ENCODE data around the gene DCANP1. TPM values are rescaled to one million over a fixed set of nuclear protein-coding genes. Genes with fewer than 3 reads are reported as not detected.

DCANP1 gene
- total RNA-seq, 3 donors from 2014 or later, result not detected

DNA sequence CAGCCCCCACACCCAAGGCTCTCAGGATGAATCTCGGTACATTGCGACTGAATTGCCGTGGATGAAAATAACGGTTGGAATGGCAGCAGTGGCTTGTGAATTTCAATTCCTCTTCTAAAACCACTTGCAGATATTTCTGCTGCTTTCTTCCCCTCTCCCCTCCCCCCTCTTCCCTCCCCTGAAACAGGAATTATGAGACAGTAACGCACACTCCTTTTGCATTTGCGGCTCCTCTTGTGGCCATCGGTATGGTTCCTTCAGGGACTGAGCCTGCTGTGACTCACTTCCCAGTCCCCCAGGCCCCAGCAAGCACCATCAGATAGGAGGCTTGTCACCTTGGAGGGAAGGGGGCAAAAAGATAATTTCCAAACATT, 9.7 kb downstream of the DCANP1 start:
- H3K9me3 ChIP-seq, result no peaks in the 10 kb centered on the region
- TF ChIP-seq, protein P1, sequence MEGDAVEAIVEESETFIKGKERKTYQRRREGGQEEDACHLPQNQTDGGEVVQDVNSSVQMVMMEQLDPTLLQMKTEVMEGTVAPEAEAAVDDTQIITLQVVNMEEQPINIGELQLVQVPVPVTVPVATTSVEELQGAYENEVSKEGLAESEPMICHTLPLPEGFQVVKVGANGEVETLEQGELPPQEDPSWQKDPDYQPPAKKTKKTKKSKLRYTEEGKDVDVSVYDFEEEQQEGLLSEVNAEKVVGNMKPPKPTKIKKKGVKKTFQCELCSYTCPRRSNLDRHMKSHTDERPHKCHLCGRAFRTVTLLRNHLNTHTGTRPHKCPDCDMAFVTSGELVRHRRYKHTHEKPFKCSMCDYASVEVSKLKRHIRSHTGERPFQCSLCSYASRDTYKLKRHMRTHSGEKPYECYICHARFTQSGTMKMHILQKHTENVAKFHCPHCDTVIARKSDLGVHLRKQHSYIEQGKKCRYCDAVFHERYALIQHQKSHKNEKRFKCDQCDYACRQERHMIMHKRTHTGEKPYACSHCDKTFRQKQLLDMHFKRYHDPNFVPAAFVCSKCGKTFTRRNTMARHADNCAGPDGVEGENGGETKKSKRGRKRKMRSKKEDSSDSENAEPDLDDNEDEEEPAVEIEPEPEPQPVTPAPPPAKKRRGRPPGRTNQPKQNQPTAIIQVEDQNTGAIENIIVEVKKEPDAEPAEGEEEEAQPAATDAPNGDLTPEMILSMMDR (IDR thresholded peaks at IDR 0.05), result no peak
- intact Hi-C loops (cut with DNase I, micrococcal nuclease), result no loop called here
- DNase-seq (peak in 1 of 3 donors; percentile 29), ATAC-seq (peak; percentile 22)
- no peaks in the 10 kb centered on the region for H3K36me3 ChIP-seq (ENCODE audit: low read depth)
- H3K4me3 ChIP-seq, result no peak overlapping the region
- no peaks in the 10 kb centered on the region for H3K4me1 ChIP-seq (ENCODE audit: low read depth)

DNA sequence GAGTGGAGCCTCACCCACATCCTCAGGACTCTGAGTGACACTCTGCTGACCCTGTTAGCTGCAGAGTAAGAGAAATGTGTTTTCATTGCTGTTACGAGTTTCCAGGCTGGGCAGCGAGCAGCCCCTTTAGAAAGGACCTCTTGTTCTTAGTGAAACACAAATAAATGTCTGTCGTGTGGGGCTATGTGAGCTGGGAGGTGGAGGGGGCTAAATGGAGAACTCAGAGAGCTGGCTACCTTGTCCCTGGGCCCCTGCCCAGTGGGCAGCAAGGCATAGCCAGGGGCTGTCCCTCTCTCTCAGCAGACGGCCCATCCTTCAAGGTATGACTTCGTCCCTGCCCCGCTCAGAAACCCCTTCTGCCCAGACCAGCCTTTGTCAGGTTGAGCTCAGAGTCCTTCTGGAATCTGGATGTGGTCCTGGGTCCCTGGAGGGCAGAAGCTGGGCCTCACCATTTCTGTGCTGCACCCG, 10.2 kb downstream of the DCANP1 start:
- DNase-seq (no peak), ATAC-seq (no peak)
- H3K36me3 ChIP-seq (ENCODE audit: low read depth), result no peaks in the 10 kb centered on the region
- H3K4me3 ChIP-seq, result no peak overlapping the region
- no peaks in the 10 kb centered on the region for H3K4me1 ChIP-seq (ENCODE audit: low read depth)
- no peaks in the 10 kb centered on the region for H3K9me3 ChIP-seq
- TF ChIP-seq, protein P1 (IDR thresholded peaks at IDR 0.05), result no peak
- intact Hi-C loops (cut with DNase I, micrococcal nuclease), result no loop called here

DNA sequence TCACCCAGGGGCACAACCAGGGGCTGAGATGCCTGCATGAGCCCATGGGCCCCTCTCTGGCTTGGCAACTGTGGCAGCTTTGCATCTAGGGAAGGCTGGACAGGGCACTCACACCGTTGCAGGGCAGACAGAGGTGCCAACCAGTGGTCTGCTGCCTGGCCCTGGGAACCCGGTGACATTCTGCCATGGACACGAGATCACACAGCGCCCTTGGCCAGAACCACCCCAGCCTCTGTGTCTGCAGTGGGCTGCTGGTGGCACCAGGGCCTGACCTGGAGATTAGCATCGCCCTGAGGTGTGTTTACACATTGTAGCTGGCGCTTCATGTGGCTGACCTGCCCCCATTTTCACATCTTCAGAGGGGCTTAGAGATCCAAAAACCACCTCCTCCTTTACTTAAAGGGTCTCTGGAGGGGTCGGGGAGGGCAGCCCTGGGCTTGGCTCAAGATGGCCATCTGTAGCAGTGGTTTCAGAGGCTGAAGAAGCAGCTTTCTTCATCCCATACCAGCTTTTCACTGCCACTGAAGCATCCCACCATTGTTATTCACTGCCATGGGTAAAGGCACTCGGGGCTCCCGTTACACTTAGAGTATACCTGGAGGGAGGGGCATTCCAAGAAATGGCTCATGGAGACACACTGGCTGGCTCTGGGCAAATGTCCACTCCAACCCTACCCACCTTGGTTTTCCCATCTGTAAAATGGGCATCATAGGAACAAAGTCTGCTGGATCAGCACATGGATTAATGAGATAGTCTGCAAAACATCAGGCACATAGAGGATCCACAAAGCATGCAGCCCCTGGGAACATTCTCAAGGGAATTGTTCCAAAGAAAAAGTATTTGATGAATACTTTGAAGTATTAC, 11.4 kb downstream of the DCANP1 start:
- ATAC-seq, result no peak

DNA sequence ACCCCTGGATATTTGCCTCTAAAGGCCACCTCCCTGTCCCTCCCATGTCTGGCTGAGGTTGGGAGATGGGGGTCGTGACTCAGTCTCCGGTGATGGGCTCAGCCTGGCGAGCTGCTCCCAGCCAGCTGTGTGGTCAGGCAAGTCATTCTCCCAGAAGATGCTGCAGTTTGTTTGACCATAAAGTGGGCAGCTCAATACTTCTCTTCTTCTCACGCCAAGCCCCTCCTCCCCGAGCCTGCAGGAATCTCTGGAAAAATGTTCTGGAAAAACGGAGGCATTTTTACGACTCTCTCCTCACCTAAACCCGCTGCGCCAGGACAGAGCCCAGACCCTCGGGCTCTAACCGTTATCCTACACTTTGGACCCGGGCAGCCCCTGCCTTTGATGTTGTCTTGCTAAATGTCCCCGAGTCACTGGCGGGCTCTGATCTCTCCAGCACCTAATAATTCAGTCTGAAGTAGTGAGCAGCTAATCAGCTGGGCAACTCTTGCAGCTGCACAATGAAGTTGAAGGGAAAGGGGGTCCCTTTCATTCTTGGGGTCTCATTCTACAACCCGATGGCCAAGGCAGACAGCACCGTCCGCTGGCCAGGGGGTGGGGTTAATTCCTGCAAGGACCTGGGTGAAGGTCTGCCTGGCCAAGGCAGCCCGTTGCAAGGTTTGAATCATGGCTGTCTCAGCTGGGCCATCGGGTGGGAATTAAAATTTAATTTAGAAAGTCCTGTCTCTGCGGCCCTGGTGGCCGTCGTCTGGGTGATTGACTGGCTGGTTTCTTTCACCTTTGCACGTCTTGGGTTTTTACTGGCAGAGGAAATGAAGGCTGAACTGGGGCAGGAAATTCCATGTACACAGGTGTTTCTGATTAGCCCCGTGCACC, 12.3 kb downstream of the DCANP1 start:
- Histone ChIP-seq H3K4me1 (ENCODE audit: low read depth) (no peaks in the 10 kb centered on the region), H3K36me3 (ENCODE audit: low read depth) (no peaks in the 10 kb centered on the region), H3K9me3 (no peaks in the 10 kb centered on the region), H3K4me3 (no peak overlapping the region)
- TF ChIP-seq, protein P1 (IDR thresholded peaks at IDR 0.05), result no peak
- ATAC-seq (no peak), DNase-seq (no peak)
- intact Hi-C loops (cut with DNase I, micrococcal nuclease), result no loop called here

More for the DNA sequence above, 11.4 kb downstream of the DCANP1 start:
- TF ChIP-seq, protein P1 (IDR thresholded peaks at IDR 0.05), result no peak
- Histone ChIP-seq H3K9me3 (no peaks in the 10 kb centered on the region), H3K4me1 (ENCODE audit: low read depth) (no peaks in the 10 kb centered on the region), H3K4me3 (no peak overlapping the region), H3K36me3 (ENCODE audit: low read depth) (no peaks in the 10 kb centered on the region)
- no peak for DNase-seq
- intact Hi-C loops (cut with DNase I, micrococcal nuclease), result no loop called here

DNA sequence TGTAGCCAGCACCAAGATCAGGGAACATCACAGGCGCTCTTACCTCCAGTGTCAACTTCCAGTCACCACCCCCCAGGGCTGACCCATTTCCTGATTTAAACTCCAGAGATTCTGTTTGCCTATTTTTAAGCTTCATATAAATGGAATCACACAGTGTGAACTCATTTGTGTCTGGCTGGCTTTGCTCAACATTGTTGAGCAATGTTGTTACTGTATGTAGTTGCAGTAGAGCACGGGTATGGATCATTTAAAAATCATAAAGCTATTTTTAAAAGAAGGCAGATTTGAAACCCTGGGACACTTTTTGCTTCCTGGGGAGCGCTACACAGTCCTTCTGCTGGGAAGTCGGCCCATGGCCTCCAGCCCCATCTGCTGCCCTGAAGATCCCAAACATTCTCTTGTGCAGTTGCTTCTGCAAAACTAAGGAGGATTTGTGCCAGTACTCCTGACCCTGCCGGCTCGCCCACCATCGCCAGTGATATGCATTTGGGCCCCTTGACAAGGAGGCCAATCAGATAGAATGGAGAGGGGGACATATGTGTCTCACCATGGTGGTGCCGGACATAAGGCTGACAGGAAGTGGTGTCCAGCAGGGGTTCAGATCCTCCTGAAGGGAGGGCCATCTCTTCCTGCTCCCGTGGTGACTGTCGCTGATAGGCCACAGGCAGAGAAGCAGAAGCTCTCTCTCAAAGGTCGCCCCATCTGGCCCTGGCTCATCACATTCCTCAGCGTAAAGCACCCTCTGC, 13.3 kb downstream of the DCANP1 start:
- no peak overlapping the region for H3K4me3 ChIP-seq
- DNase-seq (no peak), ATAC-seq (peak; percentile 33)
- H3K36me3 ChIP-seq (ENCODE audit: low read depth), result no peaks in the 10 kb centered on the region
- intact Hi-C loops (cut with DNase I, micrococcal nuclease), result no loop called here
- peaks cover 2% of the 10 kb centered on the region for H3K9me3 ChIP-seq
- no peaks in the 10 kb centered on the region for H3K4me1 ChIP-seq (ENCODE audit: low read depth)
- TF ChIP-seq, protein P1 (IDR thresholded peaks at IDR 0.05), result no peak
